GM18867 (cell line): Measurements from ENCODE around the gene GABBR1.

Experiments used
- ATAC-seq: cut with Tn5 transposase; IDR thresholded peaks from one replicate; pipeline ENCODE4 v1.9.1; 2021; ENCODE audit warnings: mild to moderate bottlenecking, moderate library complexity; ENCODE audit not compliant: unreplicated experiment

GABBR1 gene

DNA sequence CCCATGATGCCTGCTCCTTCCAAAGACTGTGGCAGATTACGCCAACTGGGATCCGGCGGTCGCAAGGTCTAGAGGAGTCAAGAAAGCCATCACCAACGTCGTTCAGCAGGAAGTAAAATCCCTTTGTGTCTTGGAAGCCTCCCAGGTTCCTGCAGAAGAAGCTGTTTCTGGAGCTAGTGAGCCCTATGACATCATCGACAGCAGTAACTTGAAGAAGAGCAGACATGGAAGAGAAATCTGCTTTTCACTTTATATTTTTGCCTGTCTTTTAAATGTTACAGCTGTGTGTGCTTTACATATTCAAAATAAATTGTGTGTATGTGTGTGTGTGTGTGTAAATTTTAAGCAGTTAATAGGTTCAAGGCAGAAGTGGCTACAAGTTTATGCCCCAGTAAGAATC is 55.4 kb downstream of the GABBR1 start:
- no peak for ATAC-seq

DNA sequence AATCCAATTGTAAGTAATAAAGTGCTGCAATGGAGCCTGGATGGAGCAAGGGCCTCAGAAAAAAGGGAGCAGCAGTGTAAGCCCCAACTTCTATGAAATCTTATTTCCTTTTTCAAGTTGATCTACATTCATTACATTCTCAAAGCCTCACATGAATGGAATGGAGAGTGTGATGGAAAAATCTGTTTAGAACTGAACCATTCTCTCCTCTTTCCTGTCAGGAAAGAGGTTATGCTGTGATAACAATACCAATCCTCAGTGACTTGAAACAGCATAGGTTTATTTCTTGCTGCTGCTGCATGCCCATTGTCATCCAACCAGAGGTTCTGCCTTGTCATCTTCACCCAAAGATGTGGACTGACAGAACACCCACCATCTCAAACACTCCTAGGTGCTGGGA is 56.9 kb downstream of the GABBR1 start:
- no peak for ATAC-seq

- ATAC-seq, result no peak
Observed at GRCh38 chr6:29567991-29568390, 65.0 kb downstream of the GABBR1 start.

DNA sequence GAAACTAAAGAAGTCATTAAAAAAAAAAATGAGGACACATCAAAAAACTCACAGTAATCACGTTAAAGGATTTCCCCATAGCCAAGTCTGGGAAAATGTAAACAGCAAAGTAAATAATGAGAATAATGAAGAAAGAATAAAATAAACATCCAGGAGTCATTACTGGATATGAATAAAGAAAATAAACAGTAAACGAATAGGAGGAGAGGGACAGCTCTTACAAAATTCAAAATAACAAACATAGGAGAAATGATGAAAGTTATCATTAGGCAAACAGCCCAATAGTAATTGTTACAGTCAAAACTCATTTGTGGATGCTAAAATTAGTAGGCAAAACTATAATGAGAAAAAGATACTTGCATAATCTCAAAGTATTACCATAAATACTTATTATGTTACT is 65.4 kb downstream of the GABBR1 start:
- no peak for ATAC-seq

- no peak for ATAC-seq
Observed at GRCh38 chr6:29566856-29567255, 66.1 kb downstream of the GABBR1 start.

DNA sequence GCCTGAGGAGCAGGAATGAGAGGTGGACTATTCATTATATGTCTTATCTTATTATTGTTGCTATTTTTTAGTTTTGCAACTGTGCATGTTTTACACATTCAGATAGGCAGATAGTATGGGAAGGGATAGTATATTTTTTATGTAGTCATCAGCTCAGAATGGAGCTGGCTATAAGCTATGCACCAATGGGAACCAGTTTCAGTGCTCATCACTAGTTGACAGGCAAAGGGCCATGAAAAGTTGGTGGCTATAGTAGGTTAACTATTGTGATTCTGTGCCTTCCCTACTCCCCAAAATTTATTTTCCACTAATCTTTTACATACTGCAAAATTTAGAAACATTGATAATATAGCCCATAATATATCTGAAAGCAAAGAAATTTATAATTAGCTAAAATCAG is 68.1 kb downstream of the GABBR1 start:
- ATAC-seq, result no peak

- no peak for ATAC-seq
Observed at GRCh38 chr6:29563435-29563965, 69.5 kb downstream of the GABBR1 start.

GRCh38 chr6:29561606-29562181 is 71.3 kb downstream of the GABBR1 start:
- ATAC-seq, result no peak

- ATAC-seq, result no peak
Observed at GRCh38 chr6:29561091-29561490, 71.9 kb downstream of the GABBR1 start.

DNA sequence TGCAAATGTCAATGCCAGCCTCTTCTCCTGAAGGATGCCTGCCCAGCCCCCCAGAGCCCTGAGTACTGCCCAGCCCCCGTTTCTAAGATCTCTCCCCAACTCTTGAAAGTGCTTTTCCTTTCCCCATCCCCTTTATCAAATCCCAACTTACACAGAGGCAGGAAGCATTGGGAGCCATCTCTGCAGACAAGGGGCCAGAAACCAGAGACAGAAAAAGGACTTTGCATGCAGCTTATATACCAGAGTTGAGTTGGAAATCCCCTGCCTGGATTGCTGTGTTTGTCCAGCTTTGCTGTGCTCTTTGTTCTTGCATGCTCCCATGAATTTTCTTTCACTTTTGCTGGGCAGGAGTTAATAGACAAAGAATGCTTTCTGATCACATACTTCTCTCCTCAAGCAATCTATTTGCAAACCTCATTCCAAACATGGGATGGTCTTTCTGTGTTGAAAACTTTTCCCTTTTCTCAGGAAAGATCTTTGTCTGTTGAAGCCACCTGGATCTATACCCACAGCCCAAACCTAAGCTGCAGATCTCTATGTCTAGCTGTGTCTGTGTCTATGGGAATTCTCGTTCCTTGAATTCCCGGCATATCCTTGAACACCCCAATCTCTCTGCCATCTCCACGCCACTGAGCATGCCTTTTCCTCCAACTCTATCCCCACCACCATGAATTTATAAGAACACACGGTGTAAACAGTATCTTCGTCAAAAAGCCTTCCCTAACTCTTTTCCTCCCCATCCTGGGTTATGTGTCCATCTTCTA is 73.3 kb downstream of the GABBR1 start, which contains the start of gene UBD:
Gene UBD, minus strand, starts transcription at position 209 of the 764 bp plus-strand sequence. Its CDS starts 31 bp downstream, at position 178.
- ATAC-seq, result no peak

- no peak for ATAC-seq
Observed at GRCh38 chr6:29558439-29559079, 74.4 kb downstream of the GABBR1 start.

- ATAC-seq, result no peak
Observed at GRCh38 chr6:29557320-29557719, 75.7 kb downstream of the GABBR1 start.

DNA sequence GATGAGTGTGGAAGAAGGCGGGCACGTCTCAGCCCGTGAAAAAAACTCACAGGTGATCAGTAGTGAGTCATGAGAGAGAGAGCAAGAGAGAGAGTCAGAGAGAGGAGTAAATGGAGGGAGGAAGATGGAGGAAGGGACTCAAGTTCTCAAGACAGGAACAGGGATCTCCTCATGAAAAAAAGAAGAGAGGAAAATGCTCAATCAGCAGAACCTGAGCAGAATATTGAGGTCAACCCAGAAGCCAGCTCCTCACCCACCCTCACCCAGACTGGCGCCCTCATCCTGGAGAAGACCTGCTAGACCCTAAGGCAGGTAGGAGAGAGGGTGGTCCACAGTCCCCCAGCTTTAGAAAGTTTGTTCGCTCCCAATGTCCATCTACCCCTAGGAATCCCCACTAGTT is 78.2 kb downstream of the GABBR1 start:
- ATAC-seq, result no peak

DNA sequence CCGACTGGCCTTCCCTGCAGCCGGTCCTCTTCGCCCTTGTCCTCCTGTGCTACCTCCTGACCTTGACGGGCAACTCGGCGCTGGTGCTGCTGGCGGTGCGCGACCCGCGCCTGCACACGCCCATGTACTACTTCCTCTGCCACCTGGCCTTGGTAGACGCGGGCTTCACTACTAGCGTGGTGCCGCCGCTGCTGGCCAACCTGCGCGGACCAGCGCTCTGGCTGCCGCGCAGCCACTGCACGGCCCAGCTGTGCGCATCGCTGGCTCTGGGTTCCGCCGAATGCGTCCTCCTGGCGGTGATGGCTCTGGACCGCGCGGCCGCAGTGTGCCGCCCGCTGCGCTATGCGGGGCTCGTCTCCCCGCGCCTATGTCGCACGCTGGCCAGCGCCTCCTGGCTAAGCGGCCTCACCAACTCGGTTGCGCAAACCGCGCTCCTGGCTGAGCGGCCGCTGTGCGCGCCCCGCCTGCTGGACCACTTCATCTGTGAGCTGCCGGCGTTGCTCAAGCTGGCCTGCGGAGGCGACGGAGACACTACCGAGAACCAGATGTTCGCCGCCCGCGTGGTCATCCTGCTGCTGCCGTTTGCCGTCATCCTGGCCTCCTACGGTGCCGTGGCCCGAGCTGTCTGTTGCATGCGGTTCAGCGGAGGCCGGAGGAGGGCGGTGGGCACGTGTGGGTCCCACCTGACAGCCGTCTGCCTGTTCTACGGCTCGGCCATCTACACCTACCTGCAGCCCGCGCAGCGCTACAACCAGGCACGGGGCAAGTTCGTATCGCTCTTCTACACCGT is 79.5 kb downstream of the GABBR1 start:
- no peak for ATAC-seq

GRCh38 chr6:29552512-29553051 is 80.4 kb downstream of the GABBR1 start:
- peak; percentile 94 for ATAC-seq

DNA sequence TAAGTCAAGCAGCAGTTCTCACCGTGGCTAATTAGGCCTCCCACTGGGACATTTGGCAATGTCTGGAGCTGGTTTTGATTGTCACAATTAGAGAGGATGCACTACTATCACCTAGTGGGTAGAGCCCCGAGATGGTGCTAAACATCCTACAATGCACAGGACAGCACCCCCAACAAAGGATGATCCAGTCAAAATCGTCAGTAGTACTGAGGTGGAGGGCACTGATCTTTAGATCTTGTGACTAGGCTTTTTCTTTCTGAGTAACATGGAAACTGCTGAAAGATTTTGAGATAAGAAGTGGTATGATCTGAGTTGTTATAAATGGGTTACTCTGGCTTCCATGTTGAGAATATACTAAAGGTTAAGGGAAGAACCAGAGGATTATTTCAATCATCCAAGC is 85.4 kb downstream of the GABBR1 start:
- no peak for ATAC-seq

- ATAC-seq, result no peak
Observed at GRCh38 chr6:29537714-29538403, 95.1 kb downstream of the GABBR1 start.

DNA sequence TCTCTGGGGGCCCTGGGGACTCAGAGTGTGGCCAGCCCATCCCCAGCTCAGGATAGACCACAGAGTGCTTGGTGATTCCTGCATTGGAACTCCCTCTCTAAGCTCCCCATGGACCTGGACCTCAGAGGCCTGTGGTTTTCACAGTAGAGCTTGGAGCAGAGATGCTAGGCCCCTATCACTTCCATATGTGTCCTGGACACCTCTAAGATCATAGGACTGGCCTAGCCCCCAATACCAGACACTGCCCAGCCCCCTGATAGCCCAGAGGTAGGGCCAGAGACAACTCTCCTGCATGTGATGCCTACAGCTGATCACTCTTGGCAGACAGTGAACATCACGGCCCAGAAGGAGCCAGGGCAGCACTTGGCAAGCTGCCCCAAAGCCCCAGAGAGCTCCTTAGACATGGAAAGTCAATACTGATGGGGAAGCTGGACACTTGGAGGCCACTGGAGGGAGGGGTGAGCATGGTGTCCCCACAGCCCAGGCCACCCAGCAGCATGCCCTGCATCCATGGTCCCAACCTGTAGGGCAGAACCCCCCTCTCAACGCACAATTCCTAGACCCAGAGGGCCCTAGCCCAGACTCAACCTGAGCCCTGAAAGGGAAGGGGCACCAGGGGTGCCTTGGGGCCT is 100.5 kb downstream of the GABBR1 start:
- no peak for ATAC-seq

DNA sequence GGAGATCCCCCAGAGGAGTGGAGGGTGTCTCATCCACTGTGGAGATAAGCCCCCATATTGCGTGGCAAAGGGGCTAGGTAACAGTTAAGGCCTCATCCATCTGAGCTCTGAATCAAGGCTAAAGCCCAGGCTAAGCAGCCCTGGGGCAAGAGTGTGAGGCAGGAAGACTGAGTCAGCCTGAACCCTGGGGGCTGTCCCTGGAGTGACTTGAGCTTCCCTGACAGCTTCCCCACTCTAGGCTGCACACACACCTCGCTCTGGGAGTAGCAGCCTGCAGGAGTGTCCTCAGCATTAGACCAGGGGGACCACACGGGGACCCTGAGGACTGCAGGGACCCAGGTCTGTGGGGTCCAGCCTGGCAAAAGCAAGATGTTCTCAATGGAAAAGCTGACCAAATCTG is 101.3 kb downstream of the GABBR1 start:
- no peak for ATAC-seq
